ENCODE results near the gene PRDM15. TPM values are rescaled to one million over a fixed set of nuclear protein-coding genes. Genes with fewer than 3 reads are reported as not detected.

Gene PRDM15
- total RNA-seq, 1 experiment from 2014 or later: 9.8 TPM

- DNase-seq (ENCODE audit: low read depth, low spot score) (no peak), ATAC-seq (no peak)
- intact Hi-C loops (cut with micrococcal nuclease): no loop called here
- Histone ChIP-seq H3K9me2 (ENCODE audit: insufficient read depth) (no peaks in the 10 kb centered on the region), H3K9me3 (ENCODE audit: control insufficient read depth in 1 of 2, insufficient read depth in 1 of 2, low read depth in 1 of 2, low read length in 2 of 2) (no peaks in the 10 kb centered on the region; a peak in 1 of 4 replicates), H3K79me2 (ENCODE audit: insufficient read depth, low read length) (no peaks in the 10 kb centered on the region), H3K4me2 (ENCODE audit: low read length) (no peak overlapping the region), H3K27me3 (ENCODE audit: insufficient read depth, low read length) (no peaks in the 10 kb centered on the region), H3K4me3 (replicated peaks in 1 of 2; ENCODE audit: low read depth in 1 of 2, low read length in 2 of 2) (no peak overlapping the region), H4K20me1 (ENCODE audit: insufficient read depth) (no peaks in the 10 kb centered on the region), H3K4me1 (ENCODE audit: control insufficient read depth in 1 of 2, insufficient read depth in 2 of 2, low read length in 2 of 2) (no peaks in the 10 kb centered on the region), H2AFZ (ENCODE audit: low read depth, low read length, poor library complexity, severe bottlenecking) (no peak overlapping the region), H3K36me3 (ENCODE audit: control insufficient read depth in 1 of 2, insufficient read depth in 2 of 2, low read length in 2 of 2) (peaks cover 0 to 4% of the 10 kb centered on the region in 2 experiments; a peak in 1 of 4 replicates), H3K27ac (ENCODE audit: low read depth, low read length) (no peak overlapping the region), H3K9ac (ENCODE audit: low read length) (no peak overlapping the region)
- TF ChIP-seq POLR2AphosphoS5 (IDR thresholded peaks at IDR 0.05; ENCODE audit: low read depth, low read length): no peak
- no peak for TF ChIP-seq JUND (IDR thresholded peaks at IDR 0.05)
- no peak for TF ChIP-seq FOSL1 (IDR thresholded peaks at IDR 0.05; ENCODE audit: low read depth)
- TF ChIP-seq RAD21 (IDR thresholded peaks at IDR 0.05; ENCODE audit: low read depth): no peak
- no peak for TF ChIP-seq MAX (IDR thresholded peaks at IDR 0.05)
- no peak for TF ChIP-seq CBX3 (IDR thresholded peaks at IDR 0.05; ENCODE audit: low read depth)
- no peak for TF ChIP-seq REST (IDR thresholded peaks at IDR 0.05; ENCODE audit: low read depth)
- TF ChIP-seq SIN3A (IDR thresholded peaks at IDR 0.05; ENCODE audit: low read depth): no peak
- no peak for TF ChIP-seq POLR2A (IDR thresholded peaks at IDR 0.05; ENCODE audit: borderline replicate concordance, extremely low read depth, insufficient read depth, insufficient read length)
- TF ChIP-seq EGR1 (IDR thresholded peaks at IDR 0.05; ENCODE audit: low read depth): no peak
- no peak for TF ChIP-seq ZNF274 (IDR thresholded peaks at IDR 0.05; ENCODE audit: low read depth, low read length)
- no TSS peak for BruUV-seq (replicated peaks)
- RAD21 ChIA-PET (ENCODE audit: low non-redundant PET in 1 of 2, low total read pairs in 2 of 2, uncharacterized antibody in 2 of 2, unreplicated experiment in 2 of 2): no interaction called here
- POLR2A ChIA-PET: no interaction called here
- CTCF ChIA-PET: no interaction called here
Measured at GRCh38 chr21:41808846-41809245, 70.3 kb downstream of the PRDM15 start.
